Glomerular endothelial cell (primary cell): Measurements from ENCODE around the gene CACNA1D. TPM values are rescaled to one million over a fixed set of nuclear protein-coding genes. Genes with fewer than 3 reads are reported as not detected.
"Not testable (repeated sequence)": the region's sequence is repeated elsewhere in the genome, so short reads cannot be mapped to it uniquely, and the experiment has no call there.

Experiments
- DNase-seq: peaks from one replicate; pipeline ENCODE4 v3.0.0-alpha.2; 2011; ENCODE audit warnings: low read depth, low spot score; ENCODE audit errors: extremely low read depth
- total RNA-seq: library from RNA; depleted of rRNA; stranded (reverse); fragments of >200 nt; gene quantifications from 2 replicates; pipeline ENCODE4 v1.2.3, GENCODE V29; 2015

CACNA1D gene
- total RNA-seq, 1 donor from 2014 or later = not detected

- no peak for DNase-seq
Observed at GRCh38 chr3:53570081-53570480, 75.7 kb downstream of the CACNA1D start.

- DNase-seq = no peak
Observed at GRCh38 chr3:53570709-53571108, 76.3 kb downstream of the CACNA1D start.

- DNase-seq = no peak
Observed at GRCh38 chr3:53571264-53571663, 76.9 kb downstream of the CACNA1D start.

GRCh38 chr3:53572184-53572583 is 77.8 kb downstream of the CACNA1D start:
- not testable (repeated sequence) for DNase-seq

GRCh38 chr3:53577506-53577905 is 83.1 kb downstream of the CACNA1D start:
- no peak for DNase-seq

GRCh38 chr3:53579636-53580035 is 85.2 kb downstream of the CACNA1D start:
- DNase-seq = no peak

GRCh38 chr3:53581671-53582070 is 87.3 kb downstream of the CACNA1D start:
- no peak for DNase-seq

GRCh38 chr3:53583161-53583690 is 88.8 kb downstream of the CACNA1D start:
- DNase-seq = no peak

- DNase-seq = no peak
Observed at GRCh38 chr3:53585049-53585448, 90.6 kb downstream of the CACNA1D start.

- no peak for DNase-seq
Observed at GRCh38 chr3:53585627-53586026, 91.2 kb downstream of the CACNA1D start.

- DNase-seq = no peak
Observed at GRCh38 chr3:53588122-53588521, 93.7 kb downstream of the CACNA1D start.

GRCh38 chr3:53589201-53589600 is 94.8 kb downstream of the CACNA1D start:
- DNase-seq = no peak

- no peak for DNase-seq
Observed at GRCh38 chr3:53589806-53590205, 95.4 kb downstream of the CACNA1D start.

- DNase-seq = no peak
Observed at GRCh38 chr3:53590606-53591005, 96.2 kb downstream of the CACNA1D start.

- no peak for DNase-seq
Observed at GRCh38 chr3:53591646-53592045, 97.2 kb downstream of the CACNA1D start.

- no peak for DNase-seq
Observed at GRCh38 chr3:53592862-53593261, 98.5 kb downstream of the CACNA1D start.

GRCh38 chr3:53593611-53594010 is 99.2 kb downstream of the CACNA1D start:
- no peak for DNase-seq

- DNase-seq = no peak
Observed at GRCh38 chr3:53594276-53594675, 99.9 kb downstream of the CACNA1D start.

- DNase-seq = no peak
Observed at GRCh38 chr3:53595660-53596059, 101.2 kb downstream of the CACNA1D start.

- no peak for DNase-seq
Observed at GRCh38 chr3:53597136-53597915, 102.9 kb downstream of the CACNA1D start.

GRCh38 chr3:53599771-53600170 is 105.4 kb downstream of the CACNA1D start:
- DNase-seq = no peak

GRCh38 chr3:53602866-53603265 is 108.5 kb downstream of the CACNA1D start:
- DNase-seq = no peak

GRCh38 chr3:53604232-53604631 is 109.8 kb downstream of the CACNA1D start:
- DNase-seq = no peak
